ENCODE results near the gene ADAM21.
"Not testable (repeated sequence)": the region's sequence is repeated elsewhere in the genome, so short reads cannot be mapped to it uniquely, and the experiment has no call there.

DNA sequence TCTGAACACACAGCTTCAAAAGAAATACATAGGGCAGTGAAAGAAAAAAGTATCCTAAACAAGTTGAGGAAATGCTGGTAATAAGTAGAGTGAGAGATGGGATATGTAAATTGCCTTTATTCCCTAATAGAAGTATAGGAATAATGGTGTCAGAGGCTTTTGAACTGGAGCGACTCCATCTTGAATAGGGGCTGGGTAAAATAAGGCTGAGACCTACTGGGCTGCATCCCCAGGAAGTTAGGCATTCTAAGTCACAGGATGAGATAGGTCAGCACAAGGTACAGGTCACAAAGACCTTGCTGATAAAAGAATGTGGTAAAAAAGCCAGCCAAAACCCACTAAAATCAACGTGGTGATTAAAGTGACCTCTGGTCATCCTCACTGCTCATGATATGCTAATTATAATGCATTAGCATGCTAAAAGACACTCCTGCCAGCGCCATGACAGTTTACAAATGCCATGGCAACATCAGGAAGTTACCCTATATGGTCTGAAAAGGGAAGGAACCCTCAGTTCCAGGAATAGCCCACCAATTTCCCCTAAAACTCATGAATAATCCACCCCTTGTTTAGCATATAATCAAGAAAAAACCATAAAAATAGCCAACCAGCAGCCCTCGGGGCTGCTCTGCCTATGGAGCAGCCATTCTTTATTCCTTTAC, 32.6 kb upstream of the ADAM21 start:
- TF ChIP-seq POLR2A (IDR thresholded peaks at IDR 0.05), result not testable (repeated sequence)
- TF ChIP-seq, protein P1, sequence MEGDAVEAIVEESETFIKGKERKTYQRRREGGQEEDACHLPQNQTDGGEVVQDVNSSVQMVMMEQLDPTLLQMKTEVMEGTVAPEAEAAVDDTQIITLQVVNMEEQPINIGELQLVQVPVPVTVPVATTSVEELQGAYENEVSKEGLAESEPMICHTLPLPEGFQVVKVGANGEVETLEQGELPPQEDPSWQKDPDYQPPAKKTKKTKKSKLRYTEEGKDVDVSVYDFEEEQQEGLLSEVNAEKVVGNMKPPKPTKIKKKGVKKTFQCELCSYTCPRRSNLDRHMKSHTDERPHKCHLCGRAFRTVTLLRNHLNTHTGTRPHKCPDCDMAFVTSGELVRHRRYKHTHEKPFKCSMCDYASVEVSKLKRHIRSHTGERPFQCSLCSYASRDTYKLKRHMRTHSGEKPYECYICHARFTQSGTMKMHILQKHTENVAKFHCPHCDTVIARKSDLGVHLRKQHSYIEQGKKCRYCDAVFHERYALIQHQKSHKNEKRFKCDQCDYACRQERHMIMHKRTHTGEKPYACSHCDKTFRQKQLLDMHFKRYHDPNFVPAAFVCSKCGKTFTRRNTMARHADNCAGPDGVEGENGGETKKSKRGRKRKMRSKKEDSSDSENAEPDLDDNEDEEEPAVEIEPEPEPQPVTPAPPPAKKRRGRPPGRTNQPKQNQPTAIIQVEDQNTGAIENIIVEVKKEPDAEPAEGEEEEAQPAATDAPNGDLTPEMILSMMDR (IDR thresholded peaks at IDR 0.05), result not testable (repeated sequence)

All from prostate gland (tissue), 2 donors.